Measurements from ENCODE around the gene HOMER2.
"Not testable (repeated sequence)": the region's sequence is repeated elsewhere in the genome, so short reads cannot be mapped to it uniquely, and the experiment has no call there.

The HOMER2 gene

GRCh38 chr15:82963471-82964341 is 11.2 kb upstream of the HOMER2 start:
- no peak for DNase-seq

- DNase-seq = no peak
Measured at GRCh38 chr15:82960766-82961165, 8.2 kb upstream of the HOMER2 start.

- DNase-seq = no peak
Measured at GRCh38 chr15:82959423-82959822, 6.9 kb upstream of the HOMER2 start.

GRCh38 chr15:82958638-82959037 is 6.1 kb upstream of the HOMER2 start:
- no peak for DNase-seq

- no peak for DNase-seq
Measured at GRCh38 chr15:82951472-82952157, 905 bp downstream of the HOMER2 start.

- DNase-seq = no peak
Measured at GRCh38 chr15:82950746-82951370, 1.7 kb downstream of the HOMER2 start.

- DNase-seq = no peak
Measured at GRCh38 chr15:82950295-82950694, 2.2 kb downstream of the HOMER2 start.

- no peak for DNase-seq
Measured at GRCh38 chr15:82946155-82946701, 6.3 kb downstream of the HOMER2 start.

- DNase-seq = no peak
Measured at GRCh38 chr15:82945326-82945725, 7.2 kb downstream of the HOMER2 start.

GRCh38 chr15:82944821-82945220 is 7.7 kb downstream of the HOMER2 start:
- DNase-seq = no peak

- no peak for DNase-seq
Measured at GRCh38 chr15:82944056-82944455, 8.5 kb downstream of the HOMER2 start.

GRCh38 chr15:82943176-82943575 is 9.3 kb downstream of the HOMER2 start:
- DNase-seq = no peak

- DNase-seq = no peak
Measured at GRCh38 chr15:82942691-82943090, 9.8 kb downstream of the HOMER2 start.

- not testable (repeated sequence) for DNase-seq
Measured at GRCh38 chr15:82939678-82940077, 12.8 kb downstream of the HOMER2 start.

GRCh38 chr15:82937712-82938058 is 14.8 kb downstream of the HOMER2 start:
- DNase-seq = no peak

GRCh38 chr15:82936966-82937711 is 15.4 kb downstream of the HOMER2 start:
- DNase-seq = no peak

GRCh38 chr15:82935382-82935781 is 17.1 kb downstream of the HOMER2 start:
- no peak for DNase-seq

GRCh38 chr15:82934100-82934880 is 18.2 kb downstream of the HOMER2 start:
- DNase-seq = no peak

GRCh38 chr15:82933576-82933975 is 18.9 kb downstream of the HOMER2 start:
- no peak for DNase-seq

GRCh38 chr15:82931221-82931620 is 21.3 kb downstream of the HOMER2 start:
- DNase-seq = no peak

- no peak for DNase-seq
Measured at GRCh38 chr15:82930461-82930860, 22.1 kb downstream of the HOMER2 start.

- no peak for DNase-seq
Measured at GRCh38 chr15:82928711-82929110, 23.8 kb downstream of the HOMER2 start.

All from NCI-H1417 treated with DMSO at 0.1 percent for 48 hours (cell line).